NB4 (cell line): ENCODE measurements around the gene PLA2G6.

Source experiments
- CTCF ChIP-seq: IDR thresholded peaks from one replicate; pipeline ENCODE4 v1.5.1; 2012; ENCODE audit warnings: low read depth, low read length
- POLR2A ChIP-seq: IDR thresholded peaks from 2 replicates; pipeline ENCODE4 v1.6.1; 2011; ENCODE audit warnings: mild to moderate bottlenecking; ENCODE audit not compliant: insufficient read length; ENCODE audit errors: extremely low read depth

- no peak for TF ChIP-seq CTCF
- no peak for TF ChIP-seq POLR2A
Measured at GRCh38 chr22:38067028-38067415, 114.6 kb downstream of the PLA2G6 start.
